CD4-positive, CD25-positive, alpha-beta regulatory T cell (primary cell): ENCODE results near the gene GCH1. TPM values are rescaled to one million over a fixed set of nuclear protein-coding genes. Genes with fewer than 3 reads are reported as not detected.

Experiments used
- ATAC-seq, 2 donors: fragments of 150-1000 bp; cut with Tn5 transposase; one replicate each; pipeline ENCODE4 v1.10.0; 2021; ENCODE audit warnings: low read depth in 2 of 2, moderate number of reproducible peaks in 2 of 2, moderate library complexity in 1 of 2
- DNase-seq, 3 donors: peaks; one replicate each; pipeline versions ENCODE4 v3.0.0 to v3.0.0-alpha.2; 2012 to 2022; ENCODE audit warnings: mixed read lengths in 1 of 3
- H3K27ac ChIP-seq: one replicate; pipeline ENCODE4 v1.7.0; 2013; ENCODE audit warnings: mild to moderate bottlenecking, low read length; ENCODE audit not compliant: insufficient read depth, poor library complexity, severe bottlenecking
- H3K27me3 ChIP-seq: one replicate; pipeline ENCODE4 v1.7.0; 2013; ENCODE audit warnings: low read length; ENCODE audit not compliant: control insufficient read depth, insufficient read depth
- H3K36me3 ChIP-seq: one replicate; pipeline ENCODE4 v1.7.0; 2013; ENCODE audit warnings: mild to moderate bottlenecking, low read length, moderate library complexity; ENCODE audit not compliant: control insufficient read depth, insufficient read depth
- H3K4me1 ChIP-seq: 2 replicates; pipeline ENCODE4 v1.7.0; 2013; ENCODE audit warnings: mild to moderate bottlenecking, low read length; ENCODE audit not compliant: insufficient read depth, control insufficient read depth, poor library complexity, severe bottlenecking
- H3K4me3 ChIP-seq: one replicate; pipeline ENCODE4 v1.7.0; 2013; ENCODE audit warnings: low read depth, mild to moderate bottlenecking, low read length, moderate library complexity
- H3K9me3 ChIP-seq, 2 experiments: 1 replicate in 1 of 2; 2 replicates in 1 of 2; pipeline ENCODE4 v1.7.0; 2013; ENCODE audit warnings: low read length in 2 of 2, mild to moderate bottlenecking in 1 of 2, moderate library complexity in 1 of 2; ENCODE audit not compliant: control insufficient read depth in 2 of 2
- H3K27ac Mint-ChIP-seq, 3 donors: one replicate each; pipeline ENCODE4 v1.8.0; 2020 to 2022; ENCODE audit warnings: mild to moderate bottlenecking in 3 of 3, mixed read lengths in 3 of 3, moderate library complexity in 2 of 3
- H3K27me3 Mint-ChIP-seq: one replicate; pipeline ENCODE4 v1.8.0; 2022; ENCODE audit warnings: mild to moderate bottlenecking, mixed read lengths
- H3K36me3 Mint-ChIP-seq: one replicate; pipeline ENCODE4 v1.8.0; 2020; ENCODE audit warnings: mixed read lengths
- H3K4me1 Mint-ChIP-seq, 4 donors: one replicate each; pipeline ENCODE4 v1.8.0; 2020 to 2022; ENCODE audit warnings: mixed read lengths in 4 of 4, mild to moderate bottlenecking in 1 of 4
- H3K4me3 Mint-ChIP-seq, 4 donors: one replicate each; pipeline ENCODE4 v1.8.0; 2020 to 2022; ENCODE audit warnings: mild to moderate bottlenecking in 4 of 4, mixed read lengths in 4 of 4, moderate library complexity in 3 of 4
- H3K9me3 Mint-ChIP-seq, 7 donors: one replicate each; pipeline ENCODE4 v1.8.0; 2020 to 2022; ENCODE audit warnings: mixed read lengths in 7 of 7, mild to moderate bottlenecking in 3 of 7, moderate library complexity in 2 of 7
- polyA plus RNA-seq, 4 donors: library from polyadenylated mRNA; unstranded; fragments of 300-500 nt; fragmentation: Illumina TruSeq; gene quantifications; one replicate each; pipeline ENCODE4 v1.2.3, GENCODE V29; 2021
- total RNA-seq: library from RNA; stranded (reverse); gene quantifications from one replicate; pipeline ENCODE4 v1.2.3, GENCODE V29; 2022

GCH1 gene
- total and polyA plus RNA-seq, 5 donors from 2014 or later, result 41.8 to 63.0 (median 49.5) TPM

DNA sequence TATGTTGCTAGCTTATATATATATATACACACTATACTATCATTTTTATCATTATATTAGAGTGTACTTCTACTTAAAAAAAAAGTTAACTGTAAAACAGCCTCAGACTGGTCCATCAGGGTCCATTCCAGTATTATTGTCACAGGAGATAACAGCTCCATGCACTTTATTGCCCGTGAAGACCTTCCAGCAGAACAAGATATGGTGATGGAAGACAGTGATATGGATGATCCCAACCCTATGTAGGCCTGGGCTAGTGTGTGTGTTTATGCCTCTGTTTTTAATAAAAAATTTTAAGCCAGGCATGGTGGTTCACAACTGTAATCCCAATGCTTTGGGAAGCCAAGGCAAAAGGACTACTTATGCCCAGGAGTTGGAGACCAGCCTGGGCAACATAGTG lies 86.2 kb downstream of the GCH1 start:
- peaks cover 15% of the 10 kb centered on the region for H3K27me3 Mint-ChIP-seq
- no peaks in the 10 kb centered on the region for H3K27me3 ChIP-seq
- ATAC-seq, result no peak
- H3K36me3 ChIP-seq, result no peaks in the 10 kb centered on the region
- H3K4me3 ChIP-seq, result no peak overlapping the region
- H3K4me1 ChIP-seq, result no peaks in the 10 kb centered on the region
- peaks cover 0 to 2% (median 0%) of the 10 kb centered on the region in 7 donors for H3K9me3 Mint-ChIP-seq
- no peaks in the 10 kb centered on the region for H3K4me1 Mint-ChIP-seq
- DNase-seq, result no peak
- no peak overlapping the region for H3K27ac Mint-ChIP-seq
- H3K9me3 ChIP-seq, result no peaks in the 10 kb centered on the region
- H3K4me3 Mint-ChIP-seq, result no peak overlapping the region
- H3K27ac ChIP-seq, result no peak overlapping the region
- H3K36me3 Mint-ChIP-seq, result no peaks in the 10 kb centered on the region

DNA sequence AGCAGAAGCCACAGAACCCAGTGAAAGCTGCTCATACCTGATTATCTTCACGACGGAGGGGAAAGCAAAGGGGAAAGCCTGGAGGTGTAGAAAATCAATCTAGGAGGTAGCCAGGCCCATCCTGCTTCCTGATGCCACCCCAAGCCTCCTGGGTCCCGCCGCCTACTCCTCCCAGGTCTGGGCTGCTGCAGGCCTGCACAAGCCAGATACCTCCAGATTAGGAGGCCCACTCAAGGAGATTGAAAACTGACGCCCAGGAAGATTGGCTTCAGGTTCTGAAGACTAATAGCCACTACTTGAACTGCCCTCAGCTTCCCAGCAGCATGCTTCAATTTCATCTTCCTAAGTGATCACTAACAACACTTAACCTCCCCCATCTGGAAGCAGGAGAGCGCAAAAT lies 87.1 kb downstream of the GCH1 start:
- Mint-ChIP-seq H3K4me3 (no peak overlapping the region), H3K9me3 (peaks cover 0 to 2% (median 0%) of the 10 kb centered on the region in 7 donors), H3K4me1 (no peaks in the 10 kb centered on the region), H3K36me3 (no peaks in the 10 kb centered on the region), H3K27me3 (peaks cover 15% of the 10 kb centered on the region), H3K27ac (no peak overlapping the region)
- Histone ChIP-seq H3K4me1 (no peaks in the 10 kb centered on the region), H3K4me3 (no peak overlapping the region), H3K36me3 (no peaks in the 10 kb centered on the region), H3K27ac (no peak overlapping the region), H3K9me3 (no peaks in the 10 kb centered on the region), H3K27me3 (no peaks in the 10 kb centered on the region)
- ATAC-seq, result no peak
- no peak for DNase-seq

DNA sequence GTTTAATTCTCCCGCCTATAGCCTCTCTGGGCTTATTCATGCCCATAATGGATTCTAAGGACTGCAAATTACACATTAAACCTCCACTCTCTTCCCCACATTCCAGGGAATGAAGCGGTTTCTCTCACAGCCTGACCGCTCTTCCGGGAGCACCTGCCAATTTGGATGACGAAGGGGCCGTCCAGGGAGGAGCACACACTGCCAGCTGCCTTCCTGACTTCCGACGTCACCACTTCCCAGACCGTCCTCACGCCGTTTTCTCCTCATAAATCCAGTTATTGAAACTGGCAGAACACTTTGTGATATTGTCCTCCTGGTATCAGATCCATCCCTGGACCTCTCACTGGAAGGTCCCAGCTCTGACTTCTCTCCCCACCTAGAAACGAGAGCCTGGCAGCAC lies 87.6 kb downstream of the GCH1 start:
- H3K27ac ChIP-seq, result no peak overlapping the region
- no peaks in the 10 kb centered on the region for H3K27me3 ChIP-seq
- DNase-seq (no peak), ATAC-seq (no peak)
- H3K4me3 ChIP-seq, result no peak overlapping the region
- H3K27ac Mint-ChIP-seq, result no peak overlapping the region
- peak overlapping the region in 1 of 4 donors; percentile 8 for H3K4me3 Mint-ChIP-seq
- H3K4me1 Mint-ChIP-seq, result no peaks in the 10 kb centered on the region
- H3K36me3 Mint-ChIP-seq, result no peaks in the 10 kb centered on the region
- H3K9me3 Mint-ChIP-seq, result peaks cover 0 to 2% (median 0%) of the 10 kb centered on the region in 7 donors
- H3K4me1 ChIP-seq, result no peaks in the 10 kb centered on the region
- H3K9me3 ChIP-seq, result no peaks in the 10 kb centered on the region
- H3K36me3 ChIP-seq, result no peaks in the 10 kb centered on the region
- H3K27me3 Mint-ChIP-seq, result peaks cover 15% of the 10 kb centered on the region

DNA sequence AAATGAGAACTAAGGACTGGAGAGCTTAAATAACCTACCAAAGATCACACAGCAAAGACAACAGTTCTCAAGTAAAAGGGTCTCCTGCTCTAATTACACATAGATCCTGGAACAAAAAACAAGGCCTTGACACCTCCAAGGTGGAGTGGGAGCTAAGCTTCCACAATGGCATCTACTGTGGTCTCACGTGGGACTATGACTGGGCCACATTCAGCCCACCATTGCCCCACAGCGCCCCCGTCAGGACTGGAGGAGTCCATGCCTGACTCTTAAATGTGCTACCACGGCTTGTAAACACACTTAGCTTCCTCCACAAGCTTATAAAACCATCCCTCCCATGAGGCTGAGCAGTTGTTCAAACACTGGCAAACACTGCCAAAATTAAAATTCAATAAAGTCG lies 88.5 kb downstream of the GCH1 start:
- H3K4me1 Mint-ChIP-seq, result no peaks in the 10 kb centered on the region
- no peaks in the 10 kb centered on the region for H3K9me3 ChIP-seq

DNA sequence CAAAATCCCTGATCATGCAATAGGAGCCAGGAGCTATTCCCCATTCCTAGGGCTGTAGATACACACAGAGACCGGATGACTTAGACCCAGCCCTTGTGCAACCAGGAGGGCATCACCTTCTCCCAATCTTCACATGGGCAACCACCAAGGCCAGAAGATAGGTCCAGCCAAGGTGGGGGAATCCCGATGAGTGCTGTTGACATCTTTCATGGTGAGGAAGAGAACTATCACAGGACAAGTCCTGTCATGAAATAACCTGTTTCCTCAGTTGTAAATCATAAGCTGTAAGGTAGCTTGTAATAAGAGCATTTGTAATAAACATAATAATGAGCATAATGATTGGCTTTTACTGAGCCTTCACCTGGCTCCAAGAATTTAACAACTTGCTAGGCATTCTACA lies 89.5 kb downstream of the GCH1 start:
- Histone ChIP-seq H3K27ac (no peak overlapping the region), H3K4me1 (no peaks in the 10 kb centered on the region), H3K36me3 (no peaks in the 10 kb centered on the region), H3K9me3 (no peaks in the 10 kb centered on the region), H3K27me3 (no peaks in the 10 kb centered on the region), H3K4me3 (no peak overlapping the region)
- H3K27me3 Mint-ChIP-seq, result peaks cover 19% of the 10 kb centered on the region
- no peak overlapping the region for H3K27ac Mint-ChIP-seq
- DNase-seq, result no peak
- ATAC-seq, result no peak
- no peaks in the 10 kb centered on the region for H3K4me1 Mint-ChIP-seq
- H3K36me3 Mint-ChIP-seq, result no peaks in the 10 kb centered on the region
- no peaks in the 10 kb centered on the region for H3K9me3 Mint-ChIP-seq
- H3K4me3 Mint-ChIP-seq, result no peak overlapping the region

More for the DNA sequence above, 88.5 kb downstream of the GCH1 start:
- DNase-seq, result peak in 1 of 3 donors; percentile 32
- H3K4me3 Mint-ChIP-seq, result no peak overlapping the region
- no peaks in the 10 kb centered on the region for H3K27me3 ChIP-seq
- no peaks in the 10 kb centered on the region for H3K9me3 Mint-ChIP-seq
- no peak overlapping the region for H3K4me3 ChIP-seq
- no peak overlapping the region for H3K27ac ChIP-seq
- no peak for ATAC-seq
- H3K27ac Mint-ChIP-seq, result no peak overlapping the region
- no peaks in the 10 kb centered on the region for H3K36me3 Mint-ChIP-seq
- no peaks in the 10 kb centered on the region for H3K36me3 ChIP-seq
- H3K27me3 Mint-ChIP-seq, result peaks cover 16% of the 10 kb centered on the region
- H3K4me1 ChIP-seq, result no peaks in the 10 kb centered on the region

DNA sequence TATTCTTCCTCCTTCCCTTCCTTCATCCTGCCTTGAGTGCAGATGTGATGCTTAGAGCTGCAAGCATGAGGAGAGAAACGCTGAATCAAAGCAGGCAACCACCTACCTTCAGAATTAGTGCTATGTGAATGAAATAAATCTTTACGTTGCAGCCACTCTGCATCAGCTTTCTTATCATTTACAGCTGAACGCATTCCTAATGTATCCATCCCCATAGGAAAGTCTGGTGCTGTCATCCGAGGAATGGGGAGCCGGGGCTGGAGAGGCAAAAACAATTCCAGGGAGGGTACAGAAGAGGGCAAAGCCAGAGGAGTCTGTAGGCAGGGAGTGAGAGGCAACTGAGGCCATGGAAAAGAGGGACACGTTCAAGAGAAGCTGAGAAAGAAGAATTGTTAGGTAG lies 90.0 kb downstream of the GCH1 start:
- no peaks in the 10 kb centered on the region for H3K9me3 ChIP-seq
- H3K9me3 Mint-ChIP-seq, result no peaks in the 10 kb centered on the region
- H3K27ac Mint-ChIP-seq, result no peak overlapping the region
- H3K4me1 Mint-ChIP-seq, result no peaks in the 10 kb centered on the region
- no peaks in the 10 kb centered on the region for H3K27me3 ChIP-seq
- no peak overlapping the region for H3K27ac ChIP-seq
- H3K4me3 ChIP-seq, result no peak overlapping the region
- DNase-seq (no peak), ATAC-seq (no peak)
- H3K36me3 Mint-ChIP-seq, result no peaks in the 10 kb centered on the region
- H3K27me3 Mint-ChIP-seq, result peaks cover 19% of the 10 kb centered on the region
- H3K36me3 ChIP-seq, result no peaks in the 10 kb centered on the region
- no peaks in the 10 kb centered on the region for H3K4me1 ChIP-seq
- H3K4me3 Mint-ChIP-seq, result no peak overlapping the region

DNA sequence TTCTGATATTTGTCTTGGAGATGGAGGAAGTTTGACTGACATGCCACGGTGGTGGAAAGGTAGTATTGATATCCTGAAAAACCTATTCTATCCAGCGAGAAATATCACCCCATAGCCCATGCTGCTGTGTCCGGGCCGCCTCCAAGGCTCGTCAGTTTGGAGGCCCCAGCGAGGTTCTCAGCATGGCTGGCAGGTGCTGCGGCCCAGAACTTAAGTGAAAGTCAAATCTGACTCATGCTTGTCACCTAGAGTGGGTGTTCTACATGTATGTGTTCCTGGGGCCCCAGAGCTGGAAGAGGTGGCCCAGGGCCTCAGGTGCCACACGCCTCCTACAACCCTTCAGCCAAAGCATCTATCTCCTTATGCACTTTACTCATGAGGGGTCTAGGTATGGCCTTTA lies 92.9 kb downstream of the GCH1 start:
- no peaks in the 10 kb centered on the region for H3K9me3 Mint-ChIP-seq
- ATAC-seq, result no peak
- H3K4me3 ChIP-seq, result no peak overlapping the region

DNA sequence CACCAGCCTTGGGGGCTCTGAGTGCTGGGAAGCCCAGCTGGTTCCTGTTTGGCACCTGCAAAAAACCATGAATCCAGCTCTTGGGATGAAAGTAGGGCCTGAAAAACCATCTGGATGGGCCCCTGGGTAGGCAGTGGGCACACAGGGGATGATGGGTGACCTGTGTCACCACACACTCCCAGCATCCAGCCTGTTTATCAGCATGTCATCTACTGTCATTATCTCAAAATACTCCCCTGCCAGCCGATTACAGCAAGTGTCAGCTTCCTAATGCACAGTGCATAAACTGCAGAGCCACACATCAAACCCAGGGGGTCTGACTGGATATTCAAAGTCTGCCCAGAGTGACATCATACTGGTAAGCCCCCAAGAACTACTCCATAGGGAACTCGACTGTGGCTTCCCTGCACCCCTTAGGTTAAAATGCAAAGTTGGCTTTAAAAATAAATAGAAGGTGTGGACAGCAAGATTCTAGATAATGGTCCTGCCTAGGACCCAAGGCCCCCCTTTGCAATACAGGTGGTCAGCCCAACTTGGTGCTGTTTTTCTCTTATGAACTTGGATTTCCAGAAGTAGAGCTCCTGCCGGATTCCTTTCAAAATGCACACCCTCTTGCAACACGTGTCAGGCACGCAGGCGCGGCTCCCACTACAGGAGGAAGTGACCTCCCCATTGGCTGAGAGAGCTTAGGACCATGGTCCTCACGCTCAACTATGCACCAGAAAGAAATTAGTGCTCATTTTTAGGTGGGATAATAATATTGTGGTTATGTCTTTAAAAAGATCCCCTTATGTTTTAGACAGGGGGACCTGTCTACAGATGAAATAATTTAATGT lies 94.1 kb downstream of the GCH1 start:
- H3K9me3 Mint-ChIP-seq, result no peaks in the 10 kb centered on the region
- no peaks in the 10 kb centered on the region for H3K36me3 Mint-ChIP-seq
- no peak overlapping the region for H3K27ac Mint-ChIP-seq
- H3K4me3 Mint-ChIP-seq, result no peak overlapping the region
- ATAC-seq, result no peak
- Histone ChIP-seq H3K27ac (no peak overlapping the region), H3K9me3 (no peaks in the 10 kb centered on the region), H3K36me3 (no peaks in the 10 kb centered on the region), H3K27me3 (peaks cover 1% of the 10 kb centered on the region), H3K4me3 (no peak overlapping the region), H3K4me1 (no peaks in the 10 kb centered on the region)
- peaks cover 0 to 5% (median 2%) of the 10 kb centered on the region in 4 donors for H3K4me1 Mint-ChIP-seq
- DNase-seq, result no peak
- H3K27me3 Mint-ChIP-seq, result peaks cover 15% of the 10 kb centered on the region

More for the DNA sequence above, 92.9 kb downstream of the GCH1 start:
- Mint-ChIP-seq H3K4me1 (peaks cover 0 to 5% (median 2%) of the 10 kb centered on the region in 4 donors), H3K36me3 (no peaks in the 10 kb centered on the region), H3K27ac (no peak overlapping the region), H3K4me3 (no peak overlapping the region), H3K27me3 (peaks cover 15% of the 10 kb centered on the region)
- H3K27me3 ChIP-seq, result no peaks in the 10 kb centered on the region
- no peaks in the 10 kb centered on the region for H3K36me3 ChIP-seq
- no peaks in the 10 kb centered on the region for H3K4me1 ChIP-seq
- no peak overlapping the region for H3K27ac ChIP-seq
- DNase-seq, result no peak
- H3K9me3 ChIP-seq, result no peaks in the 10 kb centered on the region
